Cerebellar nuclear complex (tissue), 1 donor: ENCODE results near the gene ZNF384.

Experiments used
- DNase-seq, 2 experiments: peaks; one replicate each; lab custom pipeline; 2025; lab: John Stamatoyannopoulos, UW

The ZNF384 gene

GRCh38 chr12:6620885-6621274, 68.3 kb downstream of the ZNF384 start:
- no peak for DNase-seq

DNA sequence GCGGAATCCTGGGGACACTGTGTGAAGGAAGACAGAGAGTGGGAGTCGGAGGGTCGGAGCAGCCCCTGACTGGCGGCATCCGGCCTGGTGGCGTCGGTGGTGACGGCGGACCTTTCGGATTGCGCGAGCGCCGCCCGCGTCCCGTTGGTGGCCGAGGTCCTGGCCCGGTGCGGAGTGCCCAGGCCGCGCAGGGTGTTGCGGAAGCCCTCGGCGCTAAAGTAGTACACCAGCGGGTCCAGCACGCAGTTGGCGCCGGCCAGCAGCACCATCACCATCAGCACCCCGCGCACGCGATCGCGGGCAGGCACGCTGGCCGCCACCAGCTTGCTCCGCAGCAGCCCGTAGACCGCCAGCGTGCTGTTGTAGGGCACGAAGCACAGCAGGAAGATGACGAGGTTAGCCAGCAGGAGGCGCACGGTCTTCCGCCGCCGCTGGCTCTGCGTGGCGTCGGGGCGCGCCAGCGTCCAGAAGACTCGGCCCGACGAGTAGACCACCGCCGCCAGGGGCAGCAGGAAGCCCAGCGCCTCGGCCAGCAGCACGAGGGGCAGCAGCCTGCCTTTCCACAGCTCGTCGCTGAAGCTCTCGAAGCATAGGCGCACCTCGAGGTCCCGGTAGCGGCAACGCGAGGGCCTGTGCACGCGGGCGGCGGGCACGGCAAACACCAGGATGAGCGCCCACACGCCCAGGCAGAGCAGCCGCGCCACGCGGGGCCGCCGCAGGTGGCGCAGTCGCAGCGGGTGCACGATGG, 68.9 kb downstream of the ZNF384 start:
- DNase-seq, result no peak

DNA sequence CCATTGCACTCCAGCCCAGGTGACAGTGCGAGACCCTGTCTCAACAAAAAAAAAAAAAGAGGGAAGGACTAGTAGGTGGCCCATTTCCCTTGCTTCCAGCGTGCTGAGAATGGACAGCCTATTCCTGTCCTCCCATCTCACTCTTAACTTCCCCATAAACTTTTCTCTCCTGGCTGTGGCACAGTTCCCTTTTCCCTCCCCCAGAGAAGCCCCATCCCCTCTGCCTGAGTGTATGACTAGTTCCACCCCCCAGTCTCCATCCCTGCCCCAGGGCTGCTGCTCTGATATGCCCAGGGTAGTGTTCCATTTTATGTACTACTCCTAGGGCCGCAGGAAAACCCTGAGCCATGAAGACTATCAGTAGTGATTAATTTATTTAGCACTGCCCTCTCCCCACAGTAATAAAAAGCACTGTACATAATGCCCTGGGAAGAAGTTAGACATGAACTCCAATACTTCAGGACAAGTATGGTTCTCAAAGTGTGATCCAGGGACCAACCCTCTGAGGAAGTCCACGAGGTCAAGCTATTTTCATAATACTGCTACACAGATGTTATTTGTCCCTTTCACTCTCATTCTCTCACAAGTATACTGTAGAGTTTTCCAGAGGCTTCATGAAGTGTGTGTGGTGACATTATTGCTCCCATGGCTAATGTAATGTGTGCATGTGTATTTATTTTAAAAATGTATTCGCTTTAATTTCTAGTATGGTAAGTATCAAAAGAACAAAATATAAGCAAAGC, 70.5 kb downstream of the ZNF384 start:
- no peak for DNase-seq
